Small intestine (tissue), 7 donors: ENCODE results near the gene CEP70. TPM values are rescaled to one million over a fixed set of nuclear protein-coding genes. Genes with fewer than 3 reads are reported as not detected.
"Not testable (repeated sequence)": the region's sequence is repeated elsewhere in the genome, so short reads cannot be mapped to it uniquely, and the experiment has no call there.

ENCODE experiments used
- DNase-seq, 2 donors: peaks; one replicate each; pipeline versions ENCODE4 v3.0.0 to v3.0.0-alpha.2; 2013
- FAIRE-seq: peaks from 2 replicates; lab custom pipeline; 2012; peaks lifted over from hg19 to GRCh38; lab: Jason Lieb, UNC
- H3K27ac ChIP-seq, 3 donors: one replicate each; pipeline ENCODE4 v1.5.1; 2013; ENCODE audit warnings: low read length in 2 of 3, mild to moderate bottlenecking in 2 of 3, control low read depth in 1 of 3, inconsistent platforms in 1 of 3, low read depth in 1 of 3, moderate library complexity in 1 of 3
- H3K27me3 ChIP-seq, 3 donors: one replicate each; pipeline ENCODE4 v1.6.1; 2013; ENCODE audit warnings: low read length in 3 of 3, inconsistent platforms in 1 of 3; ENCODE audit not compliant: control insufficient read depth in 3 of 3, insufficient read depth in 3 of 3
- H3K36me3 ChIP-seq, 3 donors: one replicate each; pipeline ENCODE4 v1.6.1; 2013; ENCODE audit warnings: low read length in 3 of 3, inconsistent platforms in 1 of 3, low read depth in 1 of 3, mild to moderate bottlenecking in 1 of 3, moderate library complexity in 1 of 3; ENCODE audit not compliant: control insufficient read depth in 3 of 3, insufficient read depth in 2 of 3
- H3K4me1 ChIP-seq, 3 donors: one replicate each; pipeline ENCODE4 v1.6.1; 2013; ENCODE audit warnings: low read length in 2 of 3, inconsistent platforms in 1 of 3, low read depth in 1 of 3, mild to moderate bottlenecking in 1 of 3, moderate library complexity in 1 of 3; ENCODE audit not compliant: control insufficient read depth in 3 of 3, insufficient read depth in 2 of 3
- H3K4me3 ChIP-seq, 3 donors: one replicate each; pipeline ENCODE4 v1.5.1; 2013; ENCODE audit warnings: low read length in 3 of 3, control low read depth in 1 of 3, inconsistent platforms in 1 of 3, low read depth in 1 of 3, mild to moderate bottlenecking in 1 of 3, moderate library complexity in 1 of 3
- H3K9me3 ChIP-seq, 2 donors: one replicate each; pipeline ENCODE4 v1.6.1; 2013; ENCODE audit warnings: low read depth in 1 of 2, low read length in 1 of 2; ENCODE audit not compliant: control insufficient read depth in 2 of 2, insufficient read depth in 1 of 2
- WGBS, 3 donors: extraction: QIAGEN DNeasy Blood & Tissue Kit; methylation state at CpG; one replicate each; pipeline ENCODE4 v1.1.7; 2013; 5-methylcytosine and 5-hydroxymethylcytosine counted together
- polyA plus RNA-seq, 4 donors: library from polyadenylated mRNA; stranded (reverse) in 3 of 4; unstranded in 1 of 4; fragments of 200-250 nt in 3 of 4; fragments of 120-200 nt in 1 of 4; gene quantifications; one replicate each; pipeline versions ENCODE4 v1.2.1 to v1.2.3, GENCODE V29; 2013
- donor health status: healthy with polysubstance abuse.
- donor health status: control.
- donor health status: control.
- donor health status: Bipolar disorder and iron deficiency.
- donor health status: healthy.

Gene CEP70
- polyA plus RNA-seq, 4 donors, result 15.2 to 23.5 (median 20.4) TPM

GRCh38 chr3:138495638-138496037 lies 98.4 kb downstream of the CEP70 start:
- DNase-seq, FAIRE-seq: not testable (repeated sequence)
- WGBS, 3 donors, result 72 to 83% (median 73%) methylated on average over 3 of the region's 3 CpGs

GRCh38 chr3:138494607-138494929 lies 99.5 kb downstream of the CEP70 start:
- Histone ChIP-seq H3K27ac (no peak overlapping the region), H3K36me3 (peaks cover 0 to 12% (median 6%) of the 10 kb centered on the region in 3 donors), H3K27me3 (no peaks in the 10 kb centered on the region), H3K9me3 (no peaks in the 10 kb centered on the region), H3K4me1 (peaks cover 0 to 13% (median 0%) of the 10 kb centered on the region in 3 donors), H3K4me3 (no peak overlapping the region)
- no peak for FAIRE-seq
- no peak for DNase-seq

More at GRCh38 chr3:138495638-138496037, 98.4 kb downstream of the CEP70 start:
- H3K27ac ChIP-seq, H3K27me3 ChIP-seq, H3K4me3 ChIP-seq, H3K9me3 ChIP-seq: not testable (repeated sequence)
- peaks cover 0 to 15% (median 10%) of the 10 kb centered on the region in 3 donors for H3K36me3 ChIP-seq
- H3K4me1 ChIP-seq, result peaks cover 0 to 13% (median 0%) of the 10 kb centered on the region in 3 donors

GRCh38 chr3:138493804-138494606 lies 100.1 kb downstream of the CEP70 start:
- Histone ChIP-seq H3K4me1 (peaks cover 0 to 13% (median 0%) of the 10 kb centered on the region in 3 donors), H3K36me3 (peaks cover 0 to 12% (median 6%) of the 10 kb centered on the region in 3 donors), H3K27ac (no peak overlapping the region), H3K4me3 (no peak overlapping the region), H3K9me3 (peaks cover 0 to 3% of the 10 kb centered on the region in 2 donors), H3K27me3 (no peaks in the 10 kb centered on the region)
- WGBS, 3 donors, result 90 to 96% (median 95%) methylated on average over 3 of the region's 3 CpGs
- FAIRE-seq (no peak), DNase-seq (no peak)

GRCh38 chr3:138492980-138493675 lies 100.9 kb downstream of the CEP70 start:
- FAIRE-seq (no peak), DNase-seq (peak in 1 of 2 donors; percentile 21)
- Histone ChIP-seq H3K27me3 (no peaks in the 10 kb centered on the region), H3K4me3 (no peak overlapping the region), H3K27ac (no peak overlapping the region), H3K9me3 (peaks cover 0 to 3% of the 10 kb centered on the region in 2 donors), H3K4me1 (peaks cover 0 to 13% (median 0%) of the 10 kb centered on the region in 3 donors), H3K36me3 (peaks cover 0 to 12% (median 6%) of the 10 kb centered on the region in 3 donors)
- 92 to 96% (median 94%) methylated on average over 4 of the region's 4 CpGs for WGBS, 3 donors

GRCh38 chr3:138491971-138492370 lies 102.1 kb downstream of the CEP70 start:
- FAIRE-seq, result no peak
- Histone ChIP-seq H3K4me3 (no peak overlapping the region), H3K4me1 (peaks cover 0 to 7% (median 0%) of the 10 kb centered on the region in 3 donors), H3K27me3 (no peaks in the 10 kb centered on the region), H3K9me3 (peaks cover 0 to 6% of the 10 kb centered on the region in 2 donors), H3K36me3 (peaks cover 0 to 12% (median 6%) of the 10 kb centered on the region in 3 donors), H3K27ac (no peak overlapping the region)
- DNase-seq, result no peak
- 85 to 100% (median 86%) methylated on average over 1 of the region's 1 CpG for WGBS, 3 donors

- DNase-seq, H3K27me3 ChIP-seq, H3K36me3 ChIP-seq, FAIRE-seq, H3K27ac ChIP-seq, H3K4me3 ChIP-seq, H3K4me1 ChIP-seq: not testable (repeated sequence)
- 92 to 98% (median 98%) methylated on average over 6 of the region's 6 CpGs for WGBS, 3 donors
- peaks cover 0 to 17% of the 10 kb centered on the region in 2 donors for H3K9me3 ChIP-seq
These were observed 107.5 kb downstream of the CEP70 start for GRCh38 chr3:138486580-138486979.

- 96 to 100% (median 98%) methylated on average over 6 to 17 of the region's 17 CpGs for WGBS, 3 donors
- H3K4me3 ChIP-seq, FAIRE-seq, H3K27ac ChIP-seq, H3K36me3 ChIP-seq, H3K27me3 ChIP-seq, H3K4me1 ChIP-seq, DNase-seq: not testable (repeated sequence)
- H3K9me3 ChIP-seq, result peaks cover 0 to 17% of the 10 kb centered on the region in 2 donors
These were observed 109.4 kb downstream of the CEP70 start for GRCh38 chr3:138484672-138485071.

GRCh38 chr3:138479438-138479863 lies 114.6 kb downstream of the CEP70 start:
- no peak for FAIRE-seq
- DNase-seq, result peak; percentile 25 to 64
- Histone ChIP-seq H3K36me3 (no peaks in the 10 kb centered on the region), H3K9me3 (no peaks in the 10 kb centered on the region), H3K4me1 (no peaks in the 10 kb centered on the region), H3K4me3 (no peak overlapping the region), H3K27me3 (no peaks in the 10 kb centered on the region), H3K27ac (no peak overlapping the region)
- WGBS, 3 donors, result 31 to 44% (median 39%) methylated on average over 4 of the region's 4 CpGs
